Fibroblast of mammary gland (primary cell): Measurements from ENCODE around the gene ZCCHC8.
A peak's percentile ranks its signal among the peaks of the same experiment; 100 is the strongest.
"Not testable (repeated sequence)": the region's sequence is repeated elsewhere in the genome, so short reads cannot be mapped to it uniquely, and the experiment has no call there.

Source experiments
- DNase-seq: peaks from one replicate; pipeline ENCODE4 v3.0.0-alpha.2; 2010; ENCODE audit warnings: low read depth
- H3K4me3 ChIP-seq: 2 replicates; pipeline ENCODE4 v1.5.1; 2011; ENCODE audit warnings: low read depth, mild to moderate bottlenecking, low read length, moderate library complexity; ENCODE audit not compliant: control insufficient read depth
- CTCF ChIP-seq: conservative IDR thresholded peaks from 2 replicates; pipeline ENCODE4 v1.5.1; 2011; ENCODE audit warnings: low read depth, low read length, inconsistent platforms; ENCODE audit not compliant: control insufficient read depth, insufficient read depth

Gene ZCCHC8

GRCh38 chr12:122483969-122484368 is 16.8 kb downstream of the ZCCHC8 start:
- H3K4me3 ChIP-seq, result no peak overlapping the region
- no peak for TF ChIP-seq CTCF

DNA sequence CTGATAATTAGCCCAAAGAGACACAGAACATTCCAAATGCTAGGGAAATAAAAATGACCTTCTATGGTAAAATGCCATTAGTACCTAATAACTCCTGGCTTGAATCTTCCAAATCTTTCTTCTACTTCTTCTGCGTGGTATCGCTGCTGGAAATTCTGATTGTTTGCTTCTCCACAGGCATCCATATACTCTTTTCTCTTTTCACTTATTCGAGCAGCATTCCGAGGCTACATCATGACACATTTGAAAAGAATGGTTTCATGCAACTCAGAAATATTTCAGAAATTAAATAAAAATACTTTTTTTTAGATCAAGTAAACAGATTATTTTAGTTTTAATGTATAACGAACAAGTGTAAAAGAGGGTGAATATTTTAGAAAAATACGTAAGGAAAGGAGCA is 18.9 kb downstream of the ZCCHC8 start:
- TF ChIP-seq CTCF, result no peak
- DNase-seq, result no peak
- no peak overlapping the region for H3K4me3 ChIP-seq

More at GRCh38 chr12:122483969-122484368, 16.8 kb downstream of the ZCCHC8 start:
- DNase-seq, result no peak

GRCh38 chr12:122480753-122481152 is 20.0 kb downstream of the ZCCHC8 start:
- no peak for DNase-seq
- no peak for TF ChIP-seq CTCF
- H3K4me3 ChIP-seq, result no peak overlapping the region

DNA sequence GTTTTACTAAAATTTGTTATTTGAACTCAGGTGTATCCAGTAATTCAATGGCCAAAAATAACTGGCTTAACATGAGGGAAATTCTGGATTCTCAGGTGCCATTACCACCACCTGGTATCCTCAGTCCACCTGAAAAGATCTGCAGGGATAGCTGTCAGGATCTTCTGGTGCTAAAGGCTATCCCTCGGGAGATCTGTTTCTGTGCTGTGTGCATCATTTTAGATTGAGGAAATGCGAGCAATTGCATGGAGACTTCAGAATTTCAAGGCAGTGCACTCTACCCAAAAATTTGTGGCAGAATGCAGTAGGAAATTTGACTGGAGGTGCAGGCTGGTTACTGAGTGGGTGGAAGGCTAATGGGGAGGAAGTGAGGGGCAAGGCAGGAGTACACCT is 26.4 kb downstream of the ZCCHC8 start:
- DNase-seq, result no peak
- no peak for TF ChIP-seq CTCF
- H3K4me3 ChIP-seq, result no peak overlapping the region

GRCh38 chr12:122473543-122474323 is 27.0 kb downstream of the ZCCHC8 start:
- H3K4me3 ChIP-seq, result no peak overlapping the region
- peak; percentile 93 for DNase-seq
- no peak for TF ChIP-seq CTCF

GRCh38 chr12:122471324-122472226 is 29.2 kb downstream of the ZCCHC8 start:
- peak; percentile 83 for DNase-seq
- TF ChIP-seq CTCF, result peak; percentile 74

DNA sequence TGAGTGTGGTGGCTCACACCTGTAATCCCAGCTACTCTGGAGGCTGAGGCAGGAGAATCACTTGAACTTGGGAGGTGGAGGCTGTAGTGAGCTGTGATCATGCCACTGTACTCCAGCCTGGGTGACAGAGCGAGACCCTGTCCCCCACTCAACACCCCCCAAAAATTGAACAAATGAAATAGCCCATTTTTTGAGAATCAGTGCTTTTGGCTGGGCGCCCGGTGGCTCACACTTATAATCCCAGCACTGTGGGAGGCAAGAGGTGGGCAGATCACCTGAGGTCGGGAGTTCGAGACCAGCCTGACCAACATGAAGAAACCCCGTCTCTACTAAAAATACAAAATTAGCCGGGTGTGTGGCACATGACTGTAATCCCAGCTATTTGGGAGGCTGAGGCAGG is 30.2 kb downstream of the ZCCHC8 start:
- not testable (repeated sequence) for H3K4me3 ChIP-seq, DNase-seq

More at GRCh38 chr12:122471324-122472226, 29.2 kb downstream of the ZCCHC8 start:
- no peak overlapping the region for H3K4me3 ChIP-seq

DNA sequence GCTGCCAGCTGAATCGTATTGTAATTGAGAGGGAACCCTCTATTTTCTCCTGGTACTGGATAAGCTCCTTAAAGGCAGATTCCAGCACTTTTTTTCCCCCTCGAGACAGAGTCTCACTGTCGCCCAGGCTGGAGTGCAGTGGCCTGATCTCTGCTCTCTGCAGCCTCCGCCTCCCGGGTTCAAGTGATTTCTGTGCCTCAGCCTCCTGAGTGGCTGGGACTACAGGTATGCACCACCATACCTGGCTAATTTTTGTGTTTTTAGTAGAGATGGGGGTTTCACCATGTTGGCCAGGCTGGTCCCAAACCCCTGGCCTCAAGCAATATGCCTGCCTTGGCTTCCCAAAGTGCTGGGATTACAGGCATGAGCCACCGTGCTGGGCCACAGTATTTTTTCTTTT is 30.9 kb downstream of the ZCCHC8 start:
- DNase-seq, H3K4me3 ChIP-seq: not testable (repeated sequence)
